Measurements from ENCODE around the gene SCGN.

- TF ChIP-seq CTCF (IDR thresholded peaks at IDR 0.05 in 8 of 11, conservative IDR thresholded peaks at IDR 0.05 in 3 of 11) (no peak), POLR2A (IDR thresholded peaks at IDR 0.05) (no peak), POLR2AphosphoS5 (IDR thresholded peaks at IDR 0.05) (no peak)
These were observed 19.6 kb downstream of the SCGN start for GRCh38 chr6:25671652-25672051.
